H1 (cell line): ENCODE data around the gene PTPRJ. TPM values are rescaled to one million over a fixed set of nuclear protein-coding genes. Genes with fewer than 3 reads are reported as not detected.

Source experiments
- CTCF ChIA-PET: fragments of 300-600 bp; sonication (Branson Sonifier 250); formaldehyde crosslinking; loops from one replicate; lab custom pipeline; 2021; ENCODE audit not compliant: partially characterized antibody; lab: Charles Lee
- POLR2A ChIA-PET: fragments of 300-600 bp; sonication (Branson Sonifier 250); formaldehyde crosslinking; loops from one replicate; lab custom pipeline; 2021; ENCODE audit warnings: inconsistent platforms; ENCODE audit not compliant: partially characterized antibody; lab: Charles Lee
- DNase-seq, 2 experiments: peaks; one replicate each; pipeline versions ENCODE4 v3.0.0 to v3.0.0-alpha.2; 2010 to 2022; ENCODE audit warnings: low spot score in 2 of 2, low read depth in 1 of 2, mixed read lengths in 1 of 2
- FAIRE-seq: peaks from 2 replicates; lab custom pipeline; 2011; peaks lifted over from hg19 to GRCh38; lab: Jason Lieb, UNC
- H2AFZ ChIP-seq: 2 replicates; pipeline ENCODE4 v1.8.1; 2012; ENCODE audit warnings: low read length, inconsistent platforms
- H2AK5ac ChIP-seq: 2 replicates; pipeline ENCODE4 v1.6.1; 2013; ENCODE audit warnings: low read depth, low read length
- H2BK120ac ChIP-seq: replicated peaks from 2 replicates; pipeline ENCODE3; 2013; ENCODE audit warnings: low read depth, low read length, inconsistent platforms
- H2BK12ac ChIP-seq: 2 replicates; pipeline ENCODE4 v1.6.1; 2013; ENCODE audit warnings: low read depth, low read length
- H2BK15ac ChIP-seq: 2 replicates; pipeline ENCODE4 v1.6.1; 2013; ENCODE audit warnings: low read length
- H2BK20ac ChIP-seq: 2 replicates; pipeline ENCODE4 v1.6.1; 2013; ENCODE audit warnings: low read length
- H2BK5ac ChIP-seq: 2 replicates; pipeline ENCODE4 v1.6.1; 2013; ENCODE audit warnings: low read depth, low read length
- H3K14ac ChIP-seq: 2 replicates; pipeline ENCODE4 v1.6.1; 2013; ENCODE audit warnings: inconsistent platforms; ENCODE audit not compliant: insufficient read length
- H3K18ac ChIP-seq: 2 replicates; pipeline ENCODE4 v1.6.1; 2013; ENCODE audit warnings: low read length; ENCODE audit errors: extremely low read depth
- H3K23ac ChIP-seq: 2 replicates; pipeline ENCODE4 v1.6.1; 2013; ENCODE audit warnings: inconsistent platforms; ENCODE audit not compliant: insufficient read length
- H3K23me2 ChIP-seq: 2 replicates; pipeline ENCODE4 v1.6.1; 2013; ENCODE audit warnings: low read depth, low read length
- H3K27ac ChIP-seq: 2 replicates; pipeline ENCODE4 v1.6.1; 2011; ENCODE audit warnings: low read depth, low read length, inconsistent platforms
- H3K27me3 ChIP-seq, 4 experiments: replicated peaks in 1 of 4; 1 replicate in 1 of 4; 2 replicates in 3 of 4; pipeline versions ENCODE4 v1.6.1 to v1.8.1; 2011 to 2013; ENCODE audit warnings: low read length in 3 of 4, mild to moderate bottlenecking in 3 of 4, inconsistent platforms in 2 of 4, mixed read lengths in 2 of 4, moderate library complexity in 1 of 4; ENCODE audit not compliant: control insufficient read depth in 3 of 4, insufficient read depth in 3 of 4; ENCODE audit errors: extremely low read depth in 1 of 4
- H3K36me3 ChIP-seq, 4 experiments: 2 replicates each; pipeline versions ENCODE4 v1.6.1 to v1.8.1; 2011 to 2013; ENCODE audit warnings: mild to moderate bottlenecking in 4 of 4, low read length in 3 of 4, moderate library complexity in 2 of 4, control low read depth in 1 of 4, inconsistent platforms in 1 of 4; ENCODE audit not compliant: insufficient read depth in 4 of 4, control insufficient read depth in 2 of 4
- H3K4ac ChIP-seq: replicated peaks from 2 replicates; pipeline ENCODE3; 2013; ENCODE audit warnings: low read length, low read depth, mixed read lengths, inconsistent platforms; ENCODE audit not compliant: insufficient read length
- H3K4me1 ChIP-seq, 4 experiments: replicated peaks in 1 of 4; 1 replicate in 1 of 4; 2 replicates in 3 of 4; pipeline versions ENCODE4 v1.6.1 to v1.8.1; 2011 to 2013; ENCODE audit warnings: low read length in 3 of 4, inconsistent platforms in 2 of 4, mixed read lengths in 1 of 4; ENCODE audit not compliant: insufficient read depth in 4 of 4, control insufficient read depth in 3 of 4
- H3K4me2 ChIP-seq, 2 experiments: 2 replicates each; pipeline versions ENCODE4 v1.6.1 to v1.8.1; 2011 to 2013; ENCODE audit warnings: low read depth in 2 of 2, low read length in 2 of 2, control low read depth in 1 of 2, inconsistent platforms in 1 of 2, mild to moderate bottlenecking in 1 of 2; ENCODE audit not compliant: insufficient read depth in 1 of 2
- H3K4me3 ChIP-seq, 4 experiments: fragments of 200-600, 300-600 bp in 1 of 4; sonication (generic), shearing (Covaris generic), sonication (Bioruptor Twin) in 1 of 4; 2 replicates each; pipeline versions ENCODE4 v1.5.1 to v1.8.1; 2011 to 2016; ENCODE audit warnings: low read length in 4 of 4, low read depth in 3 of 4, control low read depth in 2 of 4, inconsistent platforms in 2 of 4, mild to moderate bottlenecking in 2 of 4, mixed read lengths in 1 of 4, moderate library complexity in 1 of 4; ENCODE audit not compliant: insufficient read depth in 2 of 4; ENCODE audit errors: extremely low read depth in 1 of 4
- H3K56ac ChIP-seq: replicated peaks from 2 replicates; pipeline ENCODE3; 2013; ENCODE audit warnings: low read depth, mild to moderate bottlenecking, mixed read lengths, low read length, inconsistent platforms; ENCODE audit not compliant: insufficient read length
- H3K79me1 ChIP-seq: 2 replicates; pipeline ENCODE4 v1.6.1; 2013; ENCODE audit warnings: low read depth, low read length, control low read depth
- H3K79me2 ChIP-seq, 2 experiments: 2 replicates each; pipeline versions ENCODE4 v1.6.1 to v1.8.1; 2012 to 2013; ENCODE audit warnings: low read length in 2 of 2, mild to moderate bottlenecking in 2 of 2, inconsistent platforms in 1 of 2; ENCODE audit not compliant: insufficient read depth in 2 of 2, control insufficient read depth in 1 of 2
- H3K9ac ChIP-seq, 4 experiments: replicated peaks in 1 of 4; 1 replicate in 1 of 4; 2 replicates in 3 of 4; pipeline versions ENCODE4 v1.6.1 to v1.8.1; 2011 to 2013; ENCODE audit warnings: low read depth in 3 of 4, low read length in 3 of 4, control low read depth in 2 of 4, mild to moderate bottlenecking in 2 of 4, moderate library complexity in 2 of 4, inconsistent platforms in 1 of 4; ENCODE audit errors: extremely low read depth in 1 of 4
- H3K9me3 ChIP-seq, 2 experiments: 2 replicates each; pipeline versions ENCODE4 v1.6.1 to v1.8.1; 2012 to 2013; ENCODE audit warnings: mild to moderate bottlenecking in 2 of 2, moderate library complexity in 2 of 2, control low read depth in 1 of 2, inconsistent platforms in 1 of 2, low read depth in 1 of 2, low read length in 1 of 2, mixed read lengths in 1 of 2; ENCODE audit not compliant: insufficient read depth in 2 of 2
- H4K20me1 ChIP-seq, 2 experiments: replicated peaks in 1 of 2; 2 replicates each; pipeline versions ENCODE3 to v1.8.1; 2011 to 2013; ENCODE audit warnings: inconsistent platforms in 2 of 2, low read length in 2 of 2, mild to moderate bottlenecking in 1 of 2; ENCODE audit not compliant: insufficient read depth in 2 of 2, control insufficient read depth in 1 of 2
- H4K5ac ChIP-seq: 2 replicates; pipeline ENCODE4 v1.6.1; 2013; ENCODE audit warnings: low read length, low read depth, mixed read lengths, inconsistent platforms; ENCODE audit not compliant: insufficient read length
- H4K8ac ChIP-seq: 2 replicates; pipeline ENCODE4 v1.8.0; 2013; ENCODE audit warnings: mild to moderate bottlenecking, moderate library complexity, low read length, inconsistent platforms; ENCODE audit not compliant: insufficient read depth; ENCODE audit errors: extremely low read depth
- H4K91ac ChIP-seq: replicated peaks from 2 replicates; pipeline ENCODE3; 2013; ENCODE audit warnings: low read length, mixed read lengths, inconsistent platforms; ENCODE audit not compliant: insufficient read length
- CEBPB ChIP-seq: IDR thresholded peaks from 2 replicates; pipeline ENCODE4 v1.6.1; 2012; ENCODE audit warnings: low read depth, low read length
- FOSL1 ChIP-seq: IDR thresholded peaks from 2 replicates; pipeline ENCODE4 v1.6.1; 2011; ENCODE audit warnings: mild to moderate bottlenecking, low read depth, low read length, moderate library complexity; ENCODE audit not compliant: insufficient read depth
- WGBS, 2 experiments: shearing (Covaris generic) in 1 of 2; methylation state at CpG; one replicate each; pipeline versions ENCODE4 v1.1.6 to v1.1.7; 2013 to 2015; ENCODE audit warnings: low lambda C conversion rate in 2 of 2, mixed read lengths in 2 of 2, inconsistent platforms in 1 of 2, low coverage in 1 of 2, missing lambda C conversion rate in 1 of 2; ENCODE audit not compliant: insufficient replicate concordance in 2 of 2, insufficient coverage in 1 of 2, insufficient read length in 1 of 2; ENCODE audit errors: extremely low coverage in 1 of 2, missing lambda C conversion rate in 1 of 2; 5-methylcytosine and 5-hydroxymethylcytosine counted together
- polyA plus RNA-seq, 7 experiments: library from polyadenylated mRNA; depleted of rRNA in 3 of 7; stranded (reverse) in 5 of 7; unstranded in 2 of 7; fragments of >200 nt in 5 of 7; fragments of 200-250 nt in 2 of 7; gene quantifications; 1 replicate in 5 of 7; 2 replicates in 1 of 7; 4 replicates in 1 of 7; pipeline versions ENCODE4 v1.2.1 to v1.2.3, GENCODE V29; 2011 to 2013; ENCODE audit warnings: missing spikeins in 2 of 7, mixed read lengths in 2 of 7
- total RNA-seq: library from RNA; stranded (reverse); fragmentation: NEBNext Ultra II Directional; extraction: Animal tissue kit (Norgen Biotek cat#: 25700); gene quantifications from 2 replicates; pipeline ENCODE4 v1.2.1, GENCODE V29; 2021

Gene PTPRJ
- total and polyA plus RNA-seq, 2 of the 8 experiments (the other 6 are each of a cell fraction or from before 2014, with no cell fraction given) = 4.4 to 22.6 TPM

DNA sequence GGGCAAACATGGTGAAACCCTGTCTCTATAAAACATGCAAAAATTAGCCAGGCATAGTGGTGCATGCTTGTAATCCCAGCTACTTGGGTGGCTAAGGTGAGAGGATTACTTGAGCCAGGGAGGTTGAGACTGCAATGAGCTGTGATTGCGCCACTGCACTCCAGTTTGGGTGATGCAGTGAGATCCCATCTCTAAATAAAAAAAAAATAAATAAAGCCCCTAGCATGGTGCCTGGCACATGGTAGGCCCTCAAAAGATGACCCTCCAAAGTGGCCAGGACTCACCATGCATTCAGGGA, 74.6 kb downstream of the PTPRJ start:
- no peak for FAIRE-seq
- 86% methylated on average over 1 of the region's 1 CpG; no CpG with 5 or more reads in 1 of the 2 experiments for WGBS, 2 experiments
- TF ChIP-seq FOSL1 = no peak
- TF ChIP-seq CEBPB = 0 out of 2 replicates have a peak, but pooled peaks have one; percentile 2
- no peaks in the 10 kb centered on the region; the same call in 1 of the 2 replicates for H3K23me2 ChIP-seq
- H3K4me1 ChIP-seq = peaks cover 4 to 28% (median 22%) of the 10 kb centered on the region in 4 experiments
- no peak overlapping the region for H2BK12ac ChIP-seq
- H3K14ac ChIP-seq = no peak overlapping the region
- H2BK5ac ChIP-seq = no peak overlapping the region
- H3K9me3 ChIP-seq = no peaks in the 10 kb centered on the region
- peaks cover 2% of the 10 kb centered on the region; the same call in 1 of the 2 replicates for H3K79me1 ChIP-seq
- H2AK5ac ChIP-seq = no peak overlapping the region
- CTCF ChIA-PET = interaction anchor here (2.1 kb wide), 1 partner anchor 54 kb away, joined by 10 read pairs; no protein-coding TSS in a partner anchor
- no peak overlapping the region for H4K8ac ChIP-seq
- no peak overlapping the region for H3K9ac ChIP-seq
- no peak overlapping the region for H3K4me3 ChIP-seq
- H3K79me2 ChIP-seq = peaks cover 0 to 2% of the 10 kb centered on the region in 2 experiments; a peak in 1 of 4 replicates
- no peak overlapping the region for H2BK15ac ChIP-seq
- H3K56ac ChIP-seq = no peak overlapping the region
- DNase-seq = no peak
- peaks cover 2 to 4% of the 10 kb centered on the region in 2 experiments for H4K20me1 ChIP-seq
- no peak overlapping the region for H4K5ac ChIP-seq
- H3K23ac ChIP-seq = no peak overlapping the region
- H2BK20ac ChIP-seq = no peak overlapping the region
- no peak overlapping the region for H3K18ac ChIP-seq
- H3K27me3 ChIP-seq = no peaks in the 10 kb centered on the region
- no peak overlapping the region for H3K27ac ChIP-seq
- H2BK120ac ChIP-seq = no peak overlapping the region
- H3K4ac ChIP-seq = no peak overlapping the region
- H4K91ac ChIP-seq = no peak overlapping the region
- no peaks in the 10 kb centered on the region for H3K36me3 ChIP-seq
- no peak overlapping the region; a peak in 1 of 4 replicates for H3K4me2 ChIP-seq
- POLR2A ChIA-PET = interaction anchor here (1.0 kb wide), 1 partner anchor 76 kb away, joined by 3 read pairs; no protein-coding TSS in a partner anchor
- H2AFZ ChIP-seq = no peak overlapping the region
